HG02870 (cell line): ENCODE results near the gene IKBKG.
"Not testable (repeated sequence)": the region's sequence is repeated elsewhere in the genome, so short reads cannot be mapped to it uniquely, and the experiment has no call there.

Experiments used
- ATAC-seq: cut with Tn5 transposase; IDR thresholded peaks from one replicate; pipeline ENCODE4 v1.9.1; 2021; ENCODE audit warnings: mild to moderate bottlenecking, moderate library complexity; ENCODE audit not compliant: unreplicated experiment

Gene IKBKG

GRCh38 chrX:154602766-154603437, 55.5 kb downstream of the IKBKG start:
- ATAC-seq: no peak

- no peak for ATAC-seq
Observed at GRCh38 chrX:154603438-154604430, 56.3 kb downstream of the IKBKG start.

- ATAC-seq: no peak
Observed at GRCh38 chrX:154605566-154605965, 58.1 kb downstream of the IKBKG start.

- ATAC-seq: no peak
Observed at GRCh38 chrX:154607370-154607769, 60.0 kb downstream of the IKBKG start.

- ATAC-seq: not testable (repeated sequence)
Observed at GRCh38 chrX:154607976-154608375, 60.6 kb downstream of the IKBKG start.

- ATAC-seq: not testable (repeated sequence)
Observed at GRCh38 chrX:154608823-154609222, 61.4 kb downstream of the IKBKG start.

- not testable (repeated sequence) for ATAC-seq
Observed at GRCh38 chrX:154611146-154611545, 63.7 kb downstream of the IKBKG start.

- ATAC-seq: not testable (repeated sequence)
Observed at GRCh38 chrX:154613586-154613985, 66.2 kb downstream of the IKBKG start.
